Hepatocyte (in vitro differentiated cells): ENCODE data around the gene MYRIP.

Experiments
- EZH2phosphoT487 ChIP-seq: fragments of 200-600 bp; sonication (generic); IDR thresholded peaks from one replicate; pipeline ENCODE4 v1.6.1; 2018; ENCODE audit warnings: antibody characterized with exemption, mild to moderate bottlenecking, low read depth, moderate library complexity; ENCODE audit not compliant: unreplicated experiment, severe bottlenecking
- TF ChIP-seq, protein P1 (sequence below): fragments of 200-600 bp; sonication (generic); IDR thresholded peaks from 2 replicates; pipeline ENCODE4 v1.5.1; 2016; ENCODE audit warnings: antibody characterized with exemption, mild to moderate bottlenecking; ENCODE audit not compliant: poor library complexity

DNA sequence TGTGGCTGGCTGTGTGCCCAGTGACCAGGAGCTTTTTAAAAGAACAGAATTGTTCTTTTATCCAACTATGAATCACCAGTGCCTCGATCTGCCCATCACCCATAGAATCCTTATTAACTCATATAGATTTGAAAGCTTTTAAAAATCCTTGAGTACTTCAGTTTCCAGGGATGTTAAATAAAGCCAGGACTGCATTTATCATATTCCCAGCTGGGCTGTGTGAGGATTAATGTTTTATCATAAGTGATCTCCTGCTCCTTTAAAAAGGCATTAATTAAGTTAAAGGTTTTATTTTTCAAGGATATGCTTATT, 234.0 kb downstream of the MYRIP start:
- TF ChIP-seq, protein P1, sequence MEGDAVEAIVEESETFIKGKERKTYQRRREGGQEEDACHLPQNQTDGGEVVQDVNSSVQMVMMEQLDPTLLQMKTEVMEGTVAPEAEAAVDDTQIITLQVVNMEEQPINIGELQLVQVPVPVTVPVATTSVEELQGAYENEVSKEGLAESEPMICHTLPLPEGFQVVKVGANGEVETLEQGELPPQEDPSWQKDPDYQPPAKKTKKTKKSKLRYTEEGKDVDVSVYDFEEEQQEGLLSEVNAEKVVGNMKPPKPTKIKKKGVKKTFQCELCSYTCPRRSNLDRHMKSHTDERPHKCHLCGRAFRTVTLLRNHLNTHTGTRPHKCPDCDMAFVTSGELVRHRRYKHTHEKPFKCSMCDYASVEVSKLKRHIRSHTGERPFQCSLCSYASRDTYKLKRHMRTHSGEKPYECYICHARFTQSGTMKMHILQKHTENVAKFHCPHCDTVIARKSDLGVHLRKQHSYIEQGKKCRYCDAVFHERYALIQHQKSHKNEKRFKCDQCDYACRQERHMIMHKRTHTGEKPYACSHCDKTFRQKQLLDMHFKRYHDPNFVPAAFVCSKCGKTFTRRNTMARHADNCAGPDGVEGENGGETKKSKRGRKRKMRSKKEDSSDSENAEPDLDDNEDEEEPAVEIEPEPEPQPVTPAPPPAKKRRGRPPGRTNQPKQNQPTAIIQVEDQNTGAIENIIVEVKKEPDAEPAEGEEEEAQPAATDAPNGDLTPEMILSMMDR = no peak
- no peak for TF ChIP-seq EZH2phosphoT487
